SK-N-DZ (cell line): ENCODE data around the gene PTOV1.

Experiments used
- DNase-seq: peaks from one replicate; pipeline ENCODE4 v3.0.0-alpha.2; 2015; ENCODE audit warnings: low spot score

PTOV1 gene

DNA sequence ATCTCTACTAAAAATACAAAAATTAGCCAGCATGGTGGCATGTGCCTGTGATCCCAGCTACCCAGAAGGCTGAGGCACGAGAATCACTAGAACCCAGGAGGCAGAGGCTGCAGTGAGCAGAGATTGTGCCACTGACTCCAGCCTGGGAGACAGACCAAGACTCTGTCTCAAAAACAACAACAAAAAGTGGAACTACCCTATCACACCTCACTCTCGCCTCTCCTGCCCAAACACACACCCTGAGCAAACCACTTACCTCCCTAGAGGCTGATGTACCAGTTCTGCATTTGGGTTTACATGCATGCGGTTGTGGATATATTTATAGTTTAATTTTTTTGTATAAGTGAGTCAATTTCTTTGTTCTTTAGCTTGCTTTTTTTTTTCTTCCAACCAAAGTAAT is 7.7 kb upstream of the PTOV1 start:
- DNase-seq: no peak

DNA sequence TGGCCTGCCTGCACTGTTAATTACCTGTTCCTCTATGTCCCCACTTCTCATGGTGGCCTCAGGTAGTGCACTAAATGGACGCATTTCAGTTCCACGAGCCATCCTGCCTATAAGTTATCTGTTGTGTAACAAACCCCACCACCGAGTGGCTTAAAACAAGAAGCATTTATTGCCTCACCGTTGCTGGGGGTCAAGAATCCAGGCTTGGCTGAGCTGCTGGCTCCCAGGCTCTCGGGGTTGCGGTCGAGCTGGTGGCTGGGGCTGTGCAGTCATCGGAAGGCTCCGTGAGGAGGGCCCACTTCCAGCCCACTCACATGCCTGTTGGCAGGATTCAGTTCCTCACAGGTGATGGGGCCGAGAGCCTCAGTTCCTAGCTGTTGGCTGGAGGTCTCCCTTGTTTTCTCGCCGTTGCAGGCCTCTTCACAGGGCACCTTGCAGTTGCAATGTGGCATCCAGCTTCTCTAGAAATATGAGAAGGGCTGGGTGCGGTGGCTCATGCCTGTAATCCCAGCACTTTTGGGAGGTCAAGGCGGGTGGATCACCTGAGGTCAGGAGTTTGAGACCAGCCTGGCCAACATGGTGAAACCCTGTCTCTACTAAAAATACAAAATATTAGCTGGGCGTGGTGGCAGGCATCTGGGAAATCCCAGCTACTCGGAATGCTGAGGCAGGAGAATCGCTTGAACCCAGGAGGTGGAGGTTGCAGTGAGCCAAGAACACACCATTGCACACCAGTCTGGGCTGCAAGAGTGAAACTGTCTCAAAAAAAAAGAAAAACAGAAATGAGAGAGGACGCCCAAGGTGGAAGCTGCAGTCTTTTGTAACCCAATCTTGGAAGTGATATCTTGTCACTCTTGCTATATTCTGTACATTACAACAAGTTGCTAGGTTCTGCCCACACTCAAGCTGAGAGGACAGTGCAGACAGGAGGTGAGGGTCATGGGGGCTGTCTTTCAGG is 6.5 kb upstream of the PTOV1 start:
- no peak for DNase-seq

DNA sequence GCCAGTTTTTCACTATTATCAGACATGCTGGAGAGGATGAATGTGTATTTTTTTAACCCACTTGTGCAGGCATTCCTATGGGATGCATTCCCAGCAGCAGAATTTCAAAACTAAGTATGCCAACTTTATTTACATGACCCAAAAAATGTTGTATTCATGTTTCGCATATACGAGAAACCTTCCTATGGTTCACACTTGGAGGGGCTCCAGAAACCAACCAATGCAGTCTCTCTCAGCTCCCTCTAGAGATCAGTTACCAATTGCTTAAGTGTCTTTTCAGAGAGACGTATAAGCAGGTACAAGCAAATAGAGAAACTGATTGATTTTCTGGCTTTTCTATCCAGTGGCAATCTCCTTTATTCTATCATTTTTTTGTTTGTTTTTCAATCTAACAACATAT is 5.5 kb upstream of the PTOV1 start:
- no peak for DNase-seq

DNA sequence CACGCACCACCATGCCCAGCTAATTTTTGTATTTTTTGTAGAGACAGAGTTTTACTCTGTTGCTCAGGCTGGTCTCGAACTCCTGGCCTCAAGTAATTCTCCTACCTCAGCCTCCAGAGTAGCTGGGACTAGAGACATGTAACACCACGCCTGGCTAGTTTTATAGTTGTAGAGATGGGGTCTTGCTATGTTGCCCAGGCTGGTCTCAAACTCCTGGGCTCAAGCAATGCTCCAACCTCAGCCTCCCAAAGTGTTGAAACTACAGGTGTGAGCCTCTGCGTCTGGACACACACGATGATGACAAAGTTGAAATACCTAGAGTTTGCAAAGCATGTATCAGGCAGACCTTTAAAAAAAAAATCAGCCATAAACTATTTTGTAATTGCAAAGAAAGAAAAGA is 4.6 kb upstream of the PTOV1 start:
- no peak for DNase-seq

DNA sequence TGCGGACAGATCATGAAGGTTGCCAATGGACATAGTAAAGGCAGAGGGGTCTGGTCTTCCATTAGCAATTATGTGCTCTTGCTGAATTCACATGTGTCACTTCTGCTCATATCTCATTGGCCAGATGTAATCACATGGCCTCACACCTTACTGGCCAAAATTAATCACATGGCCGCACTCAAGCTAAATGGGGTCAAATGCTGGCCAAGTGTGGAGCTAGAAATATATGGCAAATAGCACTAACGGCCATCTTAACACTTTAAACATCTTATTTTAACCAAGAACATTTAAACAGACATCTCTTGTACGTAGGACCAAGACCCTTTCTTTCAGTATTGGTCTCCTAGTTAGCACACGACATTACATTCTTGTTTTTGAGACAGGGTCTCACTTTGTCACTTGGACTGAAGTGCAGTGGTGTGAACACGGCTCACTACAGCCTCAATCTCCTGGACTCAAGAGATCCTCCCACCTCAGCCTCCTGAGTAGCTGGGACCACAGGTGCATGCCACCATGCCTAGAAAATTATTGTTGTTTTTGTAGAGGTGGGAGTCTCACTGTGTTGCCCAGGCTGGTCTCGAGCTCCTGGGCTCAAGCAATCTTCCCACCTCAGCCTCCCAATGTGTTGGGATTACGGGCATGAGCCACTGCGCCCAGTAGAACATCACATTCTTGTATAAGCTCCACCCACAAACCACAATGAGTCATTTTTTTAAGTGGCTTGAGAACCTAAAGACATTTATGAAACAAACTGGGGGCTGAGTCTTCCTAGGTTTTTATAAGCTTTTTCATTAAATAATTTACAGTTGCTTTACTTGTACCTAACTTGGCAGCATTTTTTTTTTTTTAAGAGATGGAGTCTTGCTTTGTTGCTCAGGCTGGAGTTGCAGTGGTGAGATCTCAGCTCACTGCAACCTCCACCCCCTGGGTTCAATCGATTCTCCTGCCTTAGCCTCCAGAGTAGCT is 2.9 kb upstream of the PTOV1 start:
- no peak for DNase-seq

DNA sequence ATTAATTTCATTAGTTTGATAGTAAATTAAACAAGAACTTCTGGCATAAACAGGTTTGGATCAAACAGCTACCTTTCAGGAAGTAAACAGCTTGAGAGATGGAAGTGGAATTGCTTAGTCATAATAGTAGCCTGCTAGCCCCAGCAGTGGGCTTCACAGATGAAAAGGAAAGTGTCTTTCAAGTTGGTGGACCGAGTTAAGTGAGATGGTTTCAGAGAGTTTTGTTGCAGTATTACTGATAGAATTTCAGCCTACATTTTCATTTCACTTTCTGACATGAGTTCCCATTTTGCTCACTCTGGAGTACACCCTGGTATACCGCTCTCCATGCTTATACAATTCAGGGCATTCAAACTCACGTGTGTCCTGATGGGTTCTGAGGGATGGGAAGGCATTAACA is 2.0 kb upstream of the PTOV1 start:
- no peak for DNase-seq

DNA sequence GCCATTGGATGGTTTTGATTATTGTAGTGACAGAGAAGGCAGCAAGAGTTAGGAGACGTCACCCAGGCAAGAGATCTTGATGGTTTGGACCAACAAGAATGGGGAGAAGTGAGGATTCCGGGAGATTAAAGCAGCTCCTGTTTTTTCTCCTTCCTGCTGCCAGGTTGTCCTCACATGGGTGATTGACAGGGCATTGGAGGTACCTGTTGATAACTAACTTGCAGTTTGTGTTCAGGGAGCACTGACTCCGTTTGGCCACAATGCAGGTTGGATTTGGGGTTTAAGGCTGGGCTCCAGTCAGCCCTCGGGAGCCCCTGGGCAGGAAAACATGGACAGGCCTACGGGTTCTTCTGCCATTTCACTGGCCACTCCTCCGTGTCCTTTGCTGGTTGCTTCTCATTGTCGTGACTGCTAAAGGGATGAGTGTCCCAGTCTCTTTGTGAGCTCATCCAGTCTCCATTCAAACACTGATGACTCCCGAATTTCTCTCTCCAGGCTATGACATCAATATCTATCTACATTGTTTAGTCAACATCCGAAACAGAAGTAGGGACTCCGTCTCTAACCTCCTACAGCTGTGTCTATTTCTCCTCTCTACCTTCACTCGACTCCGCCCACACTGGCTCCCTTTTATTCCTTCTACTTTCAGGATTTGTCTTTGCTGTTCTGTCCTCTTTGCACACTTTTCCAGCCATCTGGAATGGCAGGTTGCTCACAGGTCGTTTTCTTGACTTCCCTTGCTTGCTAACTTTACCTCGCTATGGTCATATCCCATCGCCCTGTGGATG is 1.3 kb upstream of the PTOV1 start:
- no peak for DNase-seq

DNA sequence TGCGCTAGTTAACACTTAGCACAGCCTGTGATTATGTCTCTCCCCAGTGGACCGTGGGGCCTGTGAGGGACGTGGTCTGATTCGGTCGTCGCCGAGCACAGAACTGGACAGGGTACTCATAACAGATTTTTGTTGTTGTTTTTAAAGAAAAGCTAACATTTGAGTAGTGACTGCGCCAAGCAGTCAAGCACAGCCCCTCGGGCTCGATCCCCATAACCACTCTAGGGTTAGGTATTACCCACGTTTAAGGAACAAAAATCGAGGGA is 805 bp upstream of the PTOV1 start:
- DNase-seq: no peak

DNA sequence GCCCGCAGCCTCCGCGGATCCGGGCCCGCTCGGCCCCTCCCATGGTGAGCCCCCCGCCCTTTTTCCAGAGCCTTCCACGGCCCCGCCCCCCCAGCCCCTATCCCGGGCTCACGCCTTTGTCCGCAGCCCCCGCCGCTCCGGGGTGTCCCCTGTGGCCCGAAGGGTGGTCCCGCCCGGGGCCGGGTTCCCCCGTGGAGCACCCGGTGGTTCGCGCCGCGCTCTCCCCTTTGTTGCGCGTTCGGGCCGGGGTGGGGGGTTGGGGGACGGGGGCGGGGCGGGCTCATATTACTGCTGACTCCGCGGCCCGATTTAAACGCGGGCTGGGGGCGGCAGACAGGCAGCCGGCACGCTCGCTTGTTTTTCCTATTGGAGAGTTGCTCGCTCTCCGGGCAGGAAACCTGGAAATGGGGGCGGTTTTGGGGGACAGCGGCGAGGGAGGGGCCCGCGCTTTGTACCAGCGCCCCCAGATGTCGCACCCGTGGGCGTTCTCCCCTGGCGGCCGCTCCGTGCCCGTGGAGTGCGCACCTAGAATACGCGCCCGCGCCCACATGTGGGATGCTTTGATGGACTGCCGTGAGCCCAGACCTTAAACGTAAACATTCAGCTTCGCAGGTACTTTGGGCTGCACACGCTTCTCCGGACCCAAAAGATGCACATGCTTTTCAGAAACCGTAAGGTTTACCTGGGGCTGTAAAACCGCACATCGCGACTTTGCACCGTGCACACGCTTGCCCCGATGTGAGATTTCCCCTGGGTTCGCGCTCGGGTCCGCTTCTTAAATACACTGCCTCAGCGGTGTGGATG is 699 bp downstream of the PTOV1 start:
- DNase-seq: no peak

DNA sequence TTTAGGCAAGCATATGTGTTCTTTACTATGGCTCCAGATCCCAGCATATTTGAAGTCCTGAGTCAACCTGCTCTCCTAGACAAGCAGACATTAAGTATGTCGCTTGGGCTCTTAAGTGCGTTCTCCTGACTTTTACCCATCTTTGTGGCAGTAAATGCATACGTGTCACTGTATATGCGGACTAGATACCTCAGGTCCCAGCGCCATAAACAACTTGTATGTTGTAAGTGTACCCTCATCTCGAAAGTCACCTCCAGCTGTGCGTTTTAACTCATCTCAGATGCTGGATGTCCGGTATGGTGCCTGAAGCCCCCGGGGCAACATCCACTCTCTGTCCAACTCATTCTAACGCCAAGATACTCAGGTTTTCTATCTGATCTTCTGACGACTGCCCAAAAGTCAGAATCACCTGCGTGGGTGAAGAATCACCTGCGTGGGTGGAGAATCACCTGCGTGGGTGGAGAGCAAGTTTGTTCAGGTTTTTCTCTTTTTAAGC is 1.7 kb downstream of the PTOV1 start:
- no peak for DNase-seq

DNA sequence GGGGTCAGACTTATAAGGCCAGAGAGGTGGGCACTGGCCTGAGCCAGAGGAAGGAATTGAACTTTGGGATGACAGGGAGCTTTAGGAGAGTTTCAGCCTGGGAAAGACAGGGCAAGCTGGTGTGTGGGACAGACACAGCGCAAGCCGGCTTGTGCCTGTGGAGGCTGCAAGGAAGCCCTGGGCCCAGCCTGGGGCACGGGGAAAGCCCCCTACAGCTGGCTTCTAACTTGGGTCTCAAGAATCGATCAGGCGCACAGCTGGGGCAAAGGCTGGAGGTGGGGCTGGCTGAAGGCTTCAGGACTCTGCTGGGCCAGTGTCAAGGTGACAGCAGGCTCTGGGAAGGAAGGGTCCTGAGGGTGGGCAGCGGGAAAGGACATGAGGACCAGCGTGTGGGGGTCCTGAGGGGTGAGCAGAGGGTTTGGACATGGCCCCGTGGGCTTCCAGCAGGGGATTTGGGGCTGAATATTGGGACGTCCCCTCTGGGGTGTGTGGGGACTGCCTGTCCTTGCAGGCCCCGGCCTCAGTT is 3.0 kb downstream of the PTOV1 start:
- DNase-seq: no peak

DNA sequence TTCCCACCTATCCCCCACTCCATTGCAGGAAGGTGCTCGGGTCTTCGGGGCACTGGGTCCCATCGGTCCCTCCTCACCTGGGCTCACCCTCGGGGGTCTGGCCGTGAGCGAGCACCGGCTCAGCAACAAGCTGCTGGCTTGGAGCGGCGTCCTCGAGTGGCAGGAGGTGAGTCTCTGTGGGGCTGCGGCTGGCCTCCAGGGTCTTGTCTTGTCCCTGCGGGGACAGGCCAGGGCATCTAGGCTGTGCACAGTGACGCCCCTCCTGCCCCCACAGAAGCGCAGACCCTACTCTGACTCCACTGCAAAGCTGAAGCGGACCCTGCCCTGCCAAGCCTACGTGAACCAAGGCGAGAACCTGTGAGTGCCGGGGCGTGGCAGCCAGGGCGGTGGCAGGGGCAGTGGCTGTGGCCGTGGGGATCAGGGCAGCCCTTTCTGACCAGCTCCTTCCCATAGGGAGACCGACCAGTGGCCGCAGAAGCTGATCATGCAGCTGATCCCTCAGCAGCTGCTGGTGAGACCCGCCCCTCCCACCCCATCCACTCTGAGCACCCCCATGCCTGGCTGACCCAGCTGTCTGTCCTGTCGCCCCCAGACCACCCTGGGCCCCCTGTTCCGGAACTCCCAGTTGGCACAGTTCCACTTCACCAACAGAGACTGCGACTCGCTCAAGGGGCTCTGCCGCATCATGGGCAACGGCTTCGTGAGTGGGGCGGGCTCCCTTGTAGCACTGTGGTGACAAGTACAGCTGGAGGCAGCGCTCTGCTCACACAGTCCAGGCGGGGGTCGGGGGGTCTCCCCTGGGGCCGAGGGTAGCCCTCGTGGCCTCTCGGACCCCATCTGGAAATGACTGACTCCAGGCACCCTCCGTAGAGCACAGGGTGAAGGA is 3.7 kb downstream of the PTOV1 start:
- DNase-seq: no peak

DNA sequence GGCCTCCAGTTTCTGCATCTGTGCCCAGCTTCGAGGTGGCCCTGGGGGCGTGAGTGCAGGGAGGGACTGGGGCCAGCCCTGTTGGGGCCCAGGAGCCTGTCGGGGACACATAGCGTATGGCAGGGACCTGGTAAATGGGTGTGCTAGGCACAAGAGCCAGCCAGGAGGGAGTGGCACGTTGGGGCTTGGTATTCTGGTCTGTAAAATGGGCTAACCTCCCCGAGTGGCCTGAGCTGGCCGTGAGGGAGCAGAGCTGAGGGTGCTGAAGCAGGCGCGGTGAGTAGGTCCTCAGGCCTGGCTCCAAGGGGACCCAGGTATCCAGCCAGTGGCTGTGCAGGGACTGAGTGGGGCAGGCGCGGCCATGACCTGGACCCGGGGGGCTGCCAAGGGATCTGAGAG is 4.3 kb downstream of the PTOV1 start:
- no peak for DNase-seq

DNA sequence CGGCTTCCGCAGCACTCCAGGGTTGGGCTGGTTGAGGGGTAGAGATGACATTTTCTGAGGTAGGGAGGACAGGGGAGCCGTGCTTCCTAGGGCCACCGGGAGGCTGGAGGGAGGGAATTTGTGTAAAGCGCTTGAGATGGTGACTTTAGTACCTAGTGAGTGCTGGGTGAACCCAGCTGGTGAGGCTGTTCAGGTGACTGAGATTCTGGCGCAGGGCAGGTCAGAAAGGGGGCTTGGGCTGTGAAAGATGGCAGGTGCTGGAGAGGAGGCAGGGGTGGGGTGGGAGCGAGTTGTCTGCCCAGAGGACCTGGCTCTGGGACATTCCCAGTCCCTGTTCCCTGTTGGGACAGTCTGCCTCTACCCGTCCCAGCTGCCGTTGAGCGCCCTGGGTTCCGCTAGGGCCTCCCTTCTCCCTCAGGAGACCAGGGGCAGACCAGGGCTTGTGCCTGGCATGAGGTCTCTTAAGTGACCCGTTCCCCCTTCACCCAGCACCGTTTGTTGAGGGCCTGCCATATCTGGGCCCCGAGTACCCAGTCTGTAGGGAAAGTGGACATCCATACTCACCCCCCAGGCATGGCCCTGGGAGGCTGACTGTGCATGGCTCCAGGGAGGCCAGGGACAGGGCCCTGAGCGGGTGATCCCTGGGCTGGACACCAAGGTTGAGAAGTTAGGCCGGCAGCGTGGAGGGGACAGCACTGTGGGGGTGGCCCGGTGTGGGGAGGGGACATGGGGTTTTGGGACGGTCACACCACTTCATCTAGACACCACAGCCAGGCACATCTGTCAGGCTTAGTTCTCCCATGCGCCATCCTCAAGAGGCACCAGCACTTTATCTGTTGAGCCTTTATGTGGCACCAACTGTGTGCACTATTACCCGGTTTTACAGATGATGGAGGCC is 5.0 kb downstream of the PTOV1 start:
- DNase-seq: no peak

DNA sequence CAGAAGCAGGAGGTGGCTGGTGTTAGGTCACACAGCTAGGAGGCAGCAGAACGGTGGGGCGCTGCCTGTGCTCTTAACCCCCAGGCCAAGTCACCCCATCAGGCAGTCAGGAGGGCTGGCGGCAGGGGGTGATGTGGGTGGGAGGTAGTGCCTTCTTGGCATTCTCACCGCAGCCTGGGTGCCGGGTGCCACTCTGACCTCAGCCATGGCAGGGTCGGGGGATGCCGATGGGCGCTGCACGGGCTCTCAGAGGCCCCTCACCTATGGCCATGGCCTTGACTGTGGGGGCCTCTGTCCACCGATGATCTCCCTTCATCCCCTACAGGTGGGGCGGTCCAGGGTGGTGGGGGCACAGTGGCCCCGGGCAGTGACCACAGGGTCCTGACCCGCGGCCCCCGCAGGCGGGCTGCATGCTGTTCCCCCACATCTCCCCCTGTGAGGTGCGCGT is 5.6 kb downstream of the PTOV1 start:
- DNase-seq: no peak

DNA sequence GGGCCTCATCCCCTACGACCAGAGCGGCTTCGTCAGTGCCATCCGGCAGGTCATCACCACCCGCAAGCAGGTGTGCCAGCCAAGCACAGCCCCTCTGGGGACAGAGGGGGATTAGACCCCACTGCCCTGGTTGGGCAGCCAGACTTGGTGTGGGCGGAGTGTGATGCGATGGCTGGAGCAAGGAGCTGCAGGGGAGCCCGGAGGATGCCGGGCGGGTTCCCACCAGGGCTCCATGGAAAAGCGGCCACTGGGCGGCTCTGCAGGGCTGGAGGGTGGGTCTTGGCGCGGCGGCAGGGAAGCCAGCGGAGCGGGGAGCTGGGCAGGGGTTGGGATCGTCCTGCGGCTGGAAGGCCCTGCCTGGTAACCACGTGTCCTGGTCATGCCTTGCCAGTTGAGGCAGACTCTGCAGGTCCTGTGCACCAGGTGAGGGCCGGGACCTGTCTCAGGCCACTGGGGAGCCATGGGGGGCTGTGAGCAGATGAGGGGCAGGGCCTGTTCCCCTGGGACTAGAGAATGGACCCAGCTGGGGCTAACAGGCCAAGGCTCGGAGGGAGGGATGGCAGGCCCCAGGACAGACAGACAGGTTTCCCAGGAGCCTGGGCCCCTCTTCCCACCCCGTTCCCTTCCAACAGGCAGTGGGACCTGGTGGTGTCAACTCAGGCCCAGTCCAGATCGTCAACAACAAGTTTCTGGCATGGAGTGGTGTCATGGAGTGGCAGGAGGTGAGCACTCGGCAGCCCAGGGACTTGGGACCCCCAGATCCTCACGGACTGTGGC is 6.3 kb downstream of the PTOV1 start:
- no peak for DNase-seq

DNA sequence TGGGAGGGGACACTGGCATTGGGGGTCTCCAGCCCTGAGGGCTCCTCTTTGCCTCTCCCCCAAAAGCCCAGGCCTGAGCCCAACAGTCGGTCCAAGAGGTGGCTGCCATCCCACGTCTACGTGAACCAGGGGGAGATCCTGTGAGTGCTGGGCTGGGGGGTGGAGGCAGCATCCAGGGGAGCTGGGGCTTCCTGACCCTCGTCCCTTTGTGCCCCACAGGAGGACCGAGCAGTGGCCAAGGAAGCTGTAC is 6.8 kb downstream of the PTOV1 start:
- DNase-seq: no peak
